HFF-Myc (cell line): ENCODE measurements around the gene E2F3.

Source experiments
- DNase-seq: peaks from one replicate; pipeline ENCODE4 v3.0.0-alpha.2; 2011; ENCODE audit warnings: low read depth; ENCODE audit errors: extremely low read depth
- H3K4me3 ChIP-seq: replicated peaks from 2 replicates; pipeline ENCODE4 v1.5.1; 2011; ENCODE audit warnings: low read depth, mild to moderate bottlenecking, control low read depth, low read length
- TF ChIP-seq, protein P1 (sequence below): IDR thresholded peaks from 2 replicates; pipeline ENCODE4 v1.5.1; 2012; ENCODE audit warnings: mild to moderate bottlenecking, low read depth, low read length, control low read depth; ENCODE audit errors: missing control alignments

E2F3 gene

DNA sequence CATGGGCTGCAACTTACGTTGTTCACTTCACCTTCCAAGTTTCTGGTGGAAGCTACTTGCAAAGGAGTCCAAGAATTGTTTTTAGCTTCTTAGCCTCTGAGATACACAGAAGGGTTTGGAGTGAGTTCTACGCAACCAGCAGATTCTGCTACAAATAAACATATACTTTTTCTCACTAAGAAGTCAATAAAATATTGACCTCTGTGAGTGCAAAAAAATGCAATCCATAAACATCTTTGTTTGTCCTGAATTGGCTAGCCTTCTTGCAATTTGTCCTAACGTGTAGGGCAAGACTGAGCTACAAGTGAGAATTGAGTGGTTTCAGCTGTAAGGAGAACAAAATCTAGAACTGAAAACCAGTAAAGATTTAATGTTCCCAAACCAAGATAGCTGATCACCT is 26.2 kb upstream of the E2F3 start:
- no peak for DNase-seq
- TF ChIP-seq, protein P1, sequence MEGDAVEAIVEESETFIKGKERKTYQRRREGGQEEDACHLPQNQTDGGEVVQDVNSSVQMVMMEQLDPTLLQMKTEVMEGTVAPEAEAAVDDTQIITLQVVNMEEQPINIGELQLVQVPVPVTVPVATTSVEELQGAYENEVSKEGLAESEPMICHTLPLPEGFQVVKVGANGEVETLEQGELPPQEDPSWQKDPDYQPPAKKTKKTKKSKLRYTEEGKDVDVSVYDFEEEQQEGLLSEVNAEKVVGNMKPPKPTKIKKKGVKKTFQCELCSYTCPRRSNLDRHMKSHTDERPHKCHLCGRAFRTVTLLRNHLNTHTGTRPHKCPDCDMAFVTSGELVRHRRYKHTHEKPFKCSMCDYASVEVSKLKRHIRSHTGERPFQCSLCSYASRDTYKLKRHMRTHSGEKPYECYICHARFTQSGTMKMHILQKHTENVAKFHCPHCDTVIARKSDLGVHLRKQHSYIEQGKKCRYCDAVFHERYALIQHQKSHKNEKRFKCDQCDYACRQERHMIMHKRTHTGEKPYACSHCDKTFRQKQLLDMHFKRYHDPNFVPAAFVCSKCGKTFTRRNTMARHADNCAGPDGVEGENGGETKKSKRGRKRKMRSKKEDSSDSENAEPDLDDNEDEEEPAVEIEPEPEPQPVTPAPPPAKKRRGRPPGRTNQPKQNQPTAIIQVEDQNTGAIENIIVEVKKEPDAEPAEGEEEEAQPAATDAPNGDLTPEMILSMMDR = no peak
- no peak overlapping the region for H3K4me3 ChIP-seq

- TF ChIP-seq, protein P1 = no peak
- H3K4me3 ChIP-seq = no peak overlapping the region
- peak; percentile 58 for DNase-seq
Observed at GRCh38 chr6:20377623-20378265, 23.9 kb upstream of the E2F3 start.

DNA sequence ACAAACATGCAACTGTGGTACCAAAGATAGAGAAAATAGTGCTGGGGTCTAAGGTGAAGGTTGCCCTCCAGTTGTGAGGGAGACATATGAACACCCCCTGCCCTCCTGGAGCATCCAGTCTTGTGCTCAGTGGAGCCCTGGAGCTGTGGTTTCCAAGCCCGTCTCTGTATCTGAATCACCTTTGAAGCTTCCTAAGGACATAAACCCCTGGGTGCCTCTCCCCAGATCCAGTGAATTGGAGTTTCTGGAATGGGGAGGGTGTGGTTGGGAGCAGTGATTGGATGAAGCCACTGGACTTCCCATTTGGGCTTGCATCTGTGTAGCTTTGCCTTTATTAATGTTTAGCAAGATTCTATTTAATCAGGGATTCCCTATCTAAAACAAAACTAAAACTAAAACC is 22.4 kb upstream of the E2F3 start:
- TF ChIP-seq, protein P1 = no peak
- H3K4me3 ChIP-seq = no peak overlapping the region
- no peak for DNase-seq

DNA sequence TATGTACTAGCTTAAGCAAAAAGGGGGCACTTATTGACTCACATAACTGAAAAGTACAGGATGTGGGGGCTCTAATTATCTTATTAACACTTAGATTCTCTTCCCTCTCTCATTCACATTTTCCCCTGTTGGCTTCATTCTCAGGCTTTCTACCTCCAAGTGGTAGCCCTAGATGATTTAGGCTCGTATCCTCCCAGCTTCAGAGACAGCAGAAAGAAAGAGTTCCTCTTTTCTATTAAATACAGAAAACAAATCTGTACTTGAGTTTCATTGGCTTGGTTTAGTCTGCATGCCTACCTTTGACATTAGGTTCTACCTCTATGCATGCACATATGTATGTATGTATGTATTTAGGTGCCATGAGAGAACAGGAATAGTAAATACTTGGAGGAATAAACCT is 15.5 kb upstream of the E2F3 start:
- H3K4me3 ChIP-seq = no peak overlapping the region
- TF ChIP-seq, protein P1 = no peak
- DNase-seq = no peak

DNA sequence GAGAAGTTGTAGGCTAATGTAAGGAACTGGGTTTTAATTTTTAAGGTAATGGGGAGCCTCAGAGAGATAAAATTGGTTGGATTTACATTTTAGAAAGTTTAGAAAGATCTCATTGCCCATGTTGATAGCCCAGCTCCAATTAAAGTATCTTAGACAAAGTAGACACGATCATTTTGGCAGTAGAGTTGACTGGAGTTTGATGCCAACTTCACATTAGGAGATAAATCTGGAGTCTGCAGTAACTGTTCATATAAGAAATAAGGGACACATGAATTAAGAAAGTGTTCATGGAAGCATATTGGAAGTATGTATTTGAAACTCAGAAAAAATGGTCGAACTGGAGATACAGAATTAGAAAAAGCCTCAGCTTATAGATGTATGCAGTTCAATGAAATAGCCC is 12.6 kb upstream of the E2F3 start:
- no peak overlapping the region for H3K4me3 ChIP-seq
- DNase-seq = no peak
- TF ChIP-seq, protein P1 = no peak

- DNase-seq = no peak
- TF ChIP-seq, protein P1 = no peak
- no peak overlapping the region for H3K4me3 ChIP-seq
Observed at GRCh38 chr6:20393297-20393696, 8.4 kb upstream of the E2F3 start.

- no peak overlapping the region for H3K4me3 ChIP-seq
- no peak for DNase-seq
- TF ChIP-seq, protein P1 = no peak
Observed at GRCh38 chr6:20399518-20399917, 2.2 kb upstream of the E2F3 start.
